PC-9 (cell line): ENCODE data around the gene DFFB. TPM values are rescaled to one million over a fixed set of nuclear protein-coding genes. Genes with fewer than 3 reads are reported as not detected.
"Not testable (repeated sequence)": the region's sequence is repeated elsewhere in the genome, so short reads cannot be mapped to it uniquely, and the experiment has no call there.

Source experiments
- BruUV-seq: library from RNA; stranded (reverse); fragments of 400-500 nt; replicated peaks from 2 replicates; lab custom pipeline; 2021; lab: Mats Ljungman, UMichigan
- CTCF ChIA-PET: fragments of 300-600 bp; sonication (Branson Sonifier 250); formaldehyde crosslinking; loops from one replicate; lab custom pipeline; 2022; ENCODE audit warnings: antibody characterized with exemption; lab: Charles Lee
- POLR2A ChIA-PET: fragments of 300-600 bp; sonication (Branson Sonifier 250); formaldehyde crosslinking; loops from one replicate; lab custom pipeline; 2022; ENCODE audit warnings: antibody characterized with exemption; ENCODE audit not compliant: unreplicated experiment; lab: Charles Lee
- DNase-seq, 2 experiments: peaks; one replicate each; pipeline versions ENCODE4 v3.0.0 to v3.0.0-alpha.2; 2015 to 2022; ENCODE audit warnings: mixed read lengths in 1 of 2
- H2AFZ ChIP-seq: fragments of 200-600 bp; sonication (generic); 2 replicates; pipeline ENCODE4 v1.8.1; 2017; ENCODE audit warnings: antibody characterized with exemption
- H3F3A ChIP-seq: fragments of 200-600 bp; sonication (generic); 2 replicates; pipeline ENCODE4 v1.8.1; 2017; ENCODE audit warnings: antibody characterized with exemption, mild to moderate bottlenecking, low read depth; ENCODE audit not compliant: insufficient read depth
- H3K27ac ChIP-seq: fragments of 200-600 bp; sonication (generic); 2 replicates; pipeline ENCODE4 v1.6.1; 2016; ENCODE audit warnings: mixed run types
- H3K27me3 ChIP-seq: fragments of 200-600 bp; sonication (generic); 2 replicates; pipeline ENCODE4 v1.6.1; 2016; ENCODE audit warnings: low read depth, mixed run types; ENCODE audit not compliant: insufficient read depth
- H3K36me3 ChIP-seq: fragments of 200-600 bp; sonication (generic); 2 replicates; pipeline ENCODE4 v1.6.1; 2016; ENCODE audit warnings: low read depth, mixed run types
- H3K4me1 ChIP-seq: fragments of 200-600 bp; sonication (generic); replicated peaks from 2 replicates; pipeline ENCODE4 v1.6.1; 2016; ENCODE audit warnings: mixed run types; ENCODE audit not compliant: insufficient read depth
- H3K4me2 ChIP-seq: fragments of 200-600 bp; sonication (generic); 2 replicates; pipeline ENCODE4 v1.6.1; 2017; ENCODE audit warnings: mixed run types
- H3K4me3 ChIP-seq: fragments of 200-600 bp; sonication (generic); 2 replicates; pipeline ENCODE4 v1.6.1; 2016; ENCODE audit warnings: mixed run types
- H3K79me2 ChIP-seq: fragments of 200-600 bp; sonication (generic); 2 replicates; pipeline ENCODE4 v1.6.1; 2017; ENCODE audit warnings: low read depth, mixed run types
- H3K9me2 ChIP-seq: fragments of 200-600 bp; sonication (generic); 2 replicates; pipeline ENCODE4 v1.8.1; 2017; ENCODE audit warnings: mild to moderate bottlenecking; ENCODE audit not compliant: insufficient read depth
- H3K9me3 ChIP-seq: fragments of 200-600 bp; sonication (generic); 2 replicates; pipeline ENCODE4 v1.8.1; 2016; ENCODE audit warnings: low read depth; ENCODE audit not compliant: insufficient read depth
- H4K20me1 ChIP-seq: fragments of 200-600 bp; sonication (generic); 2 replicates; pipeline ENCODE4 v1.8.1; 2017; ENCODE audit not compliant: insufficient read depth
- EZH2 ChIP-seq: fragments of 200-600 bp; sonication (generic); IDR thresholded peaks from 2 replicates; pipeline ENCODE4 v1.8.0; 2017; ENCODE audit warnings: antibody characterized with exemption, low read depth
- intact Hi-C: fragments of 100-400 bp; cut with micrococcal nuclease; formaldehyde crosslinking; loops from one replicate; pipeline ENCODE4 v1.10.0; 2022; ENCODE audit not compliant: unreplicated experiment
- total RNA-seq: library from RNA; stranded (reverse); gene quantifications from 2 replicates; pipeline ENCODE4 v1.2.3, GENCODE V29; 2021
- TF ChIP-seq, protein P1 (sequence below): fragments of 200-600 bp; sonication (generic); conservative IDR thresholded peaks from 2 replicates; pipeline ENCODE4 v1.6.1; 2017; ENCODE audit warnings: mixed run types, antibody characterized with exemption, mild to moderate bottlenecking, moderate library complexity

The DFFB gene
- total RNA-seq, 1 experiment from 2014 or later: 4.7 TPM

DNA sequence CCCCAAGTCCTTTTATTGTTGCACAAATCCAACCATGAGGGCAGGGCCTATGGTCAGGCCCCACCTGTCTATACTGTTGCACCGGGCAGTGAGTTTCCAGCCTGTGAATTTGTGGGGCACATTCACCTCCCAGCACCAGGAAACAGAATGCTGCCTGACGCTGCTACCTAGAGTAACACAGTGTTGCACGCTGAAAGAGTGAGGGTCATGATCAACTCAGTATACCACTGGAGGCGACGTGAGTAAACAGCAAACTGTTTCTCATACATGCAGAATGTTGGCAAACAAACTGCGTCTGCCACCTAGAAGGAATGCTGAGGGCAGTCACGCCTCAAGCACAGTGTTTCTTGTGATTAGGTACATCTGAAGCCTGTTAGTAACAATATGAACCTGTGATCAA is 47.6 kb upstream of the DFFB start:
- intact Hi-C loops: no loop called here
- H3K9me3 ChIP-seq: no peaks in the 10 kb centered on the region; the same call in 1 of the 2 replicates
- DNase-seq: no peak
- no peak overlapping the region for H2AFZ ChIP-seq
- H4K20me1 ChIP-seq: no peaks in the 10 kb centered on the region
- H3F3A ChIP-seq: peaks cover 14% of the 10 kb centered on the region; the same call in 1 of the 2 replicates
- H3K27me3 ChIP-seq: no peaks in the 10 kb centered on the region
- H3K79me2 ChIP-seq: no peaks in the 10 kb centered on the region
- H3K4me2 ChIP-seq: no peak overlapping the region
- no peak overlapping the region for H3K27ac ChIP-seq
- no peak for TF ChIP-seq EZH2
- TF ChIP-seq, protein P1, sequence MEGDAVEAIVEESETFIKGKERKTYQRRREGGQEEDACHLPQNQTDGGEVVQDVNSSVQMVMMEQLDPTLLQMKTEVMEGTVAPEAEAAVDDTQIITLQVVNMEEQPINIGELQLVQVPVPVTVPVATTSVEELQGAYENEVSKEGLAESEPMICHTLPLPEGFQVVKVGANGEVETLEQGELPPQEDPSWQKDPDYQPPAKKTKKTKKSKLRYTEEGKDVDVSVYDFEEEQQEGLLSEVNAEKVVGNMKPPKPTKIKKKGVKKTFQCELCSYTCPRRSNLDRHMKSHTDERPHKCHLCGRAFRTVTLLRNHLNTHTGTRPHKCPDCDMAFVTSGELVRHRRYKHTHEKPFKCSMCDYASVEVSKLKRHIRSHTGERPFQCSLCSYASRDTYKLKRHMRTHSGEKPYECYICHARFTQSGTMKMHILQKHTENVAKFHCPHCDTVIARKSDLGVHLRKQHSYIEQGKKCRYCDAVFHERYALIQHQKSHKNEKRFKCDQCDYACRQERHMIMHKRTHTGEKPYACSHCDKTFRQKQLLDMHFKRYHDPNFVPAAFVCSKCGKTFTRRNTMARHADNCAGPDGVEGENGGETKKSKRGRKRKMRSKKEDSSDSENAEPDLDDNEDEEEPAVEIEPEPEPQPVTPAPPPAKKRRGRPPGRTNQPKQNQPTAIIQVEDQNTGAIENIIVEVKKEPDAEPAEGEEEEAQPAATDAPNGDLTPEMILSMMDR: no peak
- H3K36me3 ChIP-seq: no peaks in the 10 kb centered on the region
- no peaks in the 10 kb centered on the region for H3K4me1 ChIP-seq
- ChIA-PET POLR2A (no interaction called here), CTCF (no interaction called here)
- H3K9me2 ChIP-seq: no peaks in the 10 kb centered on the region
- no peak overlapping the region for H3K4me3 ChIP-seq
- no TSS peak for BruUV-seq

DNA sequence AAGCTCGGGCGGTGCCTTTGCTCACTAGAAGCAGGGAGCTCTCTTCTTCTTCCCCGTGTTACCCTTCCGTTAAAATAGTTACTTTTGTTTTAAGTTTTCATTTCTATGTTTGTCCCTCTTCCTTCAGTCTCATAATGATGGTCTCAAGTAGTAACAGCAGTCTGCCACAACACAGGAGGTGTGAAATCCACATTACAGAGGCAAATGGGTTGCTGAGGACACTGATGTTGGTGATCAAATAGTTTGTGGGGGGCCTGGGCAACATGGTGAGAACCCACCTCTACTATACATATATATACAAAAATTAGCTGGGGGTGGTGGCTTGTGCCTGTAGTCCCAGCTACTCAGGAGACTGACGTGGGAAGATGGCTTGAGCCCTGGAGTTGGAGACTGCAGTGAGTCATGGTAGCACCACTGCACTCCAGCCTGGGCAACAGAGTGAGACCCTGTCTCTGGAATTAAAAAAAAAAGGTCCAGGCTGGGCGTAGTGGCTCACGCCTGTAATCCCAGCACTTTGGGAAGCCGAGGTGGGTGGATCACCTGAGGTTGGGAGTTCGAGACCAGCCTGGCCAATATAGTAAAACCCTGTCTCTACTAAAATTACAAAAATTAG is 47.0 kb upstream of the DFFB start:
- CTCF ChIA-PET, H3K4me3 ChIP-seq, H3K4me1 ChIP-seq, H3K27me3 ChIP-seq, H3K4me2 ChIP-seq, H3K9me3 ChIP-seq, H3K9me2 ChIP-seq, H3K36me3 ChIP-seq, BruUV-seq, DNase-seq, H3K79me2 ChIP-seq, H3K27ac ChIP-seq, POLR2A ChIA-PET, H4K20me1 ChIP-seq, H2AFZ ChIP-seq, intact Hi-C loops: not testable (repeated sequence)
- peaks cover 14% of the 10 kb centered on the region; the same call in 1 of the 2 replicates for H3F3A ChIP-seq

DNA sequence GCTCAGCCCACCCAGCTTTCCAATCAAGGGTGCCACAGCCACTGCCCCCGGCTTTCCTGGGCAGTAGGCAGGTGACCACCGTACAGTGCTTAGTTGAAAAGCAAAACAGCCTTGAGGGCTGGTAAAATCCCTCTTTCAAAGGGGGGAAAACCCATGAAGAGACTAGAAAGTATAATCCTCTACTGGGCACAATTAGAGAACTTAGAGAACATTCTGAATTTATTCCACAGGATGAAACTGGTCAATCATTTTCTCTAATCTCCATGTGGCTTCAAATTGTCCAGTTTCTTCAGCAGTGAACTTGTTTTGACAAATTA is 45.7 kb upstream of the DFFB start:
- intact Hi-C loops: no loop called here
- Histone ChIP-seq H3F3A (peaks cover 14% of the 10 kb centered on the region; the same call in 1 of the 2 replicates), H3K36me3 (no peaks in the 10 kb centered on the region), H3K9me3 (no peaks in the 10 kb centered on the region; the same call in 1 of the 2 replicates), H3K79me2 (no peaks in the 10 kb centered on the region), H3K4me2 (peak overlapping the region; percentile 10; the same call in 1 of the 2 replicates), H3K27ac (no peak overlapping the region), H3K9me2 (no peaks in the 10 kb centered on the region), H3K27me3 (no peaks in the 10 kb centered on the region), H2AFZ (no peak overlapping the region), H4K20me1 (no peaks in the 10 kb centered on the region), H3K4me3 (no peak overlapping the region), H3K4me1 (no peaks in the 10 kb centered on the region)
- CTCF ChIA-PET: no interaction called here
- BruUV-seq: no TSS peak
- POLR2A ChIA-PET: no interaction called here
- TF ChIP-seq, protein P1: no peak
- no peak for TF ChIP-seq EZH2
- DNase-seq: no peak

DNA sequence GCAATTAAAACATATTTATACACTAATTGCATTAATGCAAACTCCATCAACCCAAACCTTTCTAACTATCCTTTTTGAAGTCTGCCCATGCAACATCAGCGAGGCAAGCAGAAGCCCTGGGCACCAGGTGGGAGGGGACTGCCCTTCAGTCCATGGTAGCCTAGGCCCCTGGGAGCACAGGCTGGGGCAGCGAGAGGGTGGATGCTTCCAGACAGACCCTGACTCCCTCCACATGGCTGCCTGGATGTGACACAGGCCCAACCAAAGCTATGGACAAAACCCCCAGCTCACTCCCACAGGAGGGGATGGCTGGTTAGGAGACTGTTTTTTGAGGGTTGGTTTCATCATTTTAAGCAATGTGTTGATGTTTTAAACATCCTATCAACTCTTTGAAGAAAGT is 43.2 kb upstream of the DFFB start:
- BruUV-seq: no TSS peak
- no peaks in the 10 kb centered on the region for H3K36me3 ChIP-seq
- DNase-seq: no peak
- intact Hi-C loops: no loop called here
- no peak overlapping the region for H3K4me2 ChIP-seq
- TF ChIP-seq EZH2: no peak
- TF ChIP-seq, protein P1: no peak
- ChIA-PET CTCF (no interaction called here), POLR2A (no interaction called here)
- peaks cover 14% of the 10 kb centered on the region; the same call in 1 of the 2 replicates for H3F3A ChIP-seq
- no peak overlapping the region for H3K27ac ChIP-seq
- no peaks in the 10 kb centered on the region for H3K4me1 ChIP-seq
- no peaks in the 10 kb centered on the region for H3K9me3 ChIP-seq
- no peaks in the 10 kb centered on the region for H3K79me2 ChIP-seq
- no peaks in the 10 kb centered on the region for H3K27me3 ChIP-seq
- no peak overlapping the region for H3K4me3 ChIP-seq
- H4K20me1 ChIP-seq: no peaks in the 10 kb centered on the region
- no peaks in the 10 kb centered on the region for H3K9me2 ChIP-seq
- no peak overlapping the region for H2AFZ ChIP-seq
